Body of pancreas (tissue), 4 donors: ENCODE measurements around the gene TRAPPC2L. TPM values are rescaled to one million over a fixed set of nuclear protein-coding genes. Genes with fewer than 3 reads are reported as not detected.

Source experiments
- ATAC-seq: fragments of 150-250 bp; one replicate; pipeline ENCODE4 v1.9.1; 2016
- DNase-seq, 4 donors: peaks; one replicate each; pipeline ENCODE4 v3.0.0-alpha.2; 2019
- H3K27ac ChIP-seq, 4 donors: fragments of 200-600 bp; sonication (generic); 1 replicate in 3 of 4; 2 replicates in 1 of 4; pipeline versions ENCODE4 v1.5.1 to v1.6.1; 2016 to 2019; ENCODE audit warnings: mild to moderate bottlenecking in 1 of 4, mixed read lengths in 1 of 4, moderate library complexity in 1 of 4
- H3K27me3 ChIP-seq, 2 donors: fragments of 200-600 bp; sonication (generic); one replicate each; pipeline ENCODE4 v1.6.0; 2016; ENCODE audit warnings: mild to moderate bottlenecking in 1 of 2
- H3K36me3 ChIP-seq, 2 donors: fragments of 200-600 bp; sonication (generic); replicated peaks in 1 of 2; 2 replicates each; pipeline ENCODE4 v1.5.1; 2016; ENCODE audit warnings: low read depth in 2 of 2; ENCODE audit not compliant: insufficient read depth in 1 of 2
- H3K4me1 ChIP-seq: fragments of 200-600 bp; sonication (generic); one replicate; pipeline ENCODE4 v1.6.0; 2016
- H3K4me3 ChIP-seq, 2 donors: fragments of 200-600 bp; sonication (generic); 1 replicate in 1 of 2; 2 replicates in 1 of 2; pipeline ENCODE4 v1.5.1; 2016 to 2019
- H3K9me3 ChIP-seq, 3 donors: fragments of 200-600 bp; sonication (generic); 1 replicate in 2 of 3; 2 replicates in 1 of 3; pipeline ENCODE4 v1.5.1; 2016
- CTCF ChIP-seq, 7 experiments: fragments of 450-650 bp in 4 of 7; fragments of 200-600 bp in 3 of 7; sonication (generic) in 3 of 7; IDR thresholded peaks; one replicate each; pipeline ENCODE4 v1.5.1; 2016 to 2019; ENCODE audit warnings: antibody characterized with exemption in 7 of 7
- POLR2A ChIP-seq, 3 donors: fragments of 450-650 bp; IDR thresholded peaks; one replicate each; pipeline ENCODE4 v1.6.1; 2016; ENCODE audit warnings: antibody characterized with exemption in 3 of 3, mild to moderate bottlenecking in 2 of 3
- WGBS, 2 donors: methylation state at CpG; one replicate each; pipeline ENCODE4 v1.1.5; 2017; 5-methylcytosine and 5-hydroxymethylcytosine counted together
- intact Hi-C: fragments of 100-400 bp; cut with DNase I; formaldehyde crosslinking; loops from one replicate; pipeline ENCODE4 v1.15.1; 2023
- total RNA-seq, 2 donors: library from RNA; depleted of rRNA; stranded (reverse); fragments of >200 nt; gene quantifications; one replicate each; pipeline ENCODE4 v1.1.0, GENCODE V29; 2016

TRAPPC2L gene
- total RNA-seq, 2 donors from 2014 or later = 7.6 to 35.5 TPM

- Histone ChIP-seq H3K9me3 (no peaks in the 10 kb centered on the region), H3K27ac (no peak overlapping the region), H3K4me3 (no peak overlapping the region), H3K36me3 (peaks cover 0 to 4% of the 10 kb centered on the region in 2 donors), H3K4me1 (no peaks in the 10 kb centered on the region), H3K27me3 (no peaks in the 10 kb centered on the region)
- DNase-seq (no peak), ATAC-seq (no peak)
- 87% methylated on average over 20 to 33 of the region's 33 CpGs for WGBS, 2 donors
- intact Hi-C loops = no loop called here
- no peak for TF ChIP-seq POLR2A (IDR thresholded peaks at IDR 0.05)
- TF ChIP-seq CTCF (IDR thresholded peaks at IDR 0.05) = no peak
Observed at GRCh38 chr16:88824256-88825077, 32.5 kb upstream of the TRAPPC2L start.

DNA sequence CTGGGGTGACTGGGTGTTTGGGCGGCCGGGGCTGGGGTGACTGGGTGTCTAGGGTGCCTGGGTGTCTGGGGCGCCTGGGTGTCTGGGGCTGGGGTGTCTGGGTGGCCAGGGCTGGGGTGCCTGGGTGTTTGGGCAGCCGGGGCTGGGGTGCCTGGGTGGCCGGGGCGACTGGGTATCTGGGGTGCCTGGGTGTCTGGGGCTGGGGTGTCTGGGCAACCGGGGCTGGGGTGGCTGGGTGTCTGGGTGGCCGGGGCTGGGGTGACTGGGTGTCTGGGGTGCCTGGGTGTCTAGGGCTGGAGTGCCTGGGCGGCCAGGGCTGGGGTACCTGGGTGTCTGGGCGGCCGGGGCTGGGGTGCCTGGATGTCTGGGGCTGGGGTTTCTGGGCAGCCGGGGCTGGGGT, 31.8 kb upstream of the TRAPPC2L start:
- no peaks in the 10 kb centered on the region for H3K27me3 ChIP-seq
- 85 to 92% methylated on average over 7 to 12 of the region's 12 CpGs for WGBS, 2 donors

GRCh38 chr16:88826070-88826840, 30.7 kb upstream of the TRAPPC2L start:
- intact Hi-C loops = no loop called here
- Histone ChIP-seq H3K27me3 (no peaks in the 10 kb centered on the region), H3K9me3 (no peaks in the 10 kb centered on the region), H3K27ac (no peak overlapping the region), H3K36me3 (peaks cover 0 to 4% of the 10 kb centered on the region in 2 donors), H3K4me1 (no peaks in the 10 kb centered on the region), H3K4me3 (no peak overlapping the region)
- ATAC-seq = peak; percentile 15
- WGBS, 2 donors = 90 to 93% methylated on average over 23 to 24 of the region's 26 CpGs
- no peak for DNase-seq
- no peak for TF ChIP-seq CTCF (IDR thresholded peaks at IDR 0.05)

More for the DNA sequence above, 31.8 kb upstream of the TRAPPC2L start:
- no peak for DNase-seq
- TF ChIP-seq POLR2A (IDR thresholded peaks at IDR 0.05) (no peak), CTCF (IDR thresholded peaks at IDR 0.05) (no peak)
- no peaks in the 10 kb centered on the region for H3K9me3 ChIP-seq
- H3K4me3 ChIP-seq = no peak overlapping the region
- H3K4me1 ChIP-seq = no peaks in the 10 kb centered on the region
- H3K27ac ChIP-seq = no peak overlapping the region
- H3K36me3 ChIP-seq = peaks cover 0 to 4% of the 10 kb centered on the region in 2 donors
- ATAC-seq = no peak
- intact Hi-C loops = no loop called here

DNA sequence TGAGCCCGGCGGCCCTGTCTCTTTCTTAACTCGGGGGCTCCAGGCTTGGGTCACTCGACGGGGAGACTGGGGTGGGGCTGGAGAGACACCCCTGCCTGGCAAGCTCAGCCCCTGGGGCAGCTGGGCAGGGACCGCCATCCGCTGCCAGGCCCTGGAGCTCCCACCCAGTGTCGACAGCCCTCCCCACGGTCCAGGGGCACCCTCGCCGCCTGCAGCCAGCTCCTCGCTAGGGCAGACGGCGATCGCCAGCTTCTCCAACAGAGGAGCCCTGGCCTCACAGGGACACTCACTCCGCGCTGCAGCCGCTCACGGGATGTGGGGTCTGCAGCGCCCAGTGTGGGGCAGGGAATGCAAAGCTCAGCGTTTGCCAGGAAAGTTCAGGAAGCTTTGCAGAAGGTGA, 29.2 kb upstream of the TRAPPC2L start:
- ATAC-seq (no peak), DNase-seq (no peak)
- TF ChIP-seq POLR2A (IDR thresholded peaks at IDR 0.05) = no peak
- TF ChIP-seq CTCF (IDR thresholded peaks at IDR 0.05) = no peak
- no peaks in the 10 kb centered on the region for H3K9me3 ChIP-seq
- no peaks in the 10 kb centered on the region for H3K4me1 ChIP-seq
- no peaks in the 10 kb centered on the region for H3K27me3 ChIP-seq
- H3K4me3 ChIP-seq = no peak overlapping the region
- no peak overlapping the region for H3K27ac ChIP-seq
- H3K36me3 ChIP-seq = no peaks in the 10 kb centered on the region
- WGBS, 2 donors = 86 to 95% methylated on average over 1 to 21 of the region's 21 CpGs
- intact Hi-C loops = no loop called here
